Measurements from ENCODE around the gene LZTFL1.

LZTFL1 gene

GRCh38 chr3:45819543-45819942 is 22.4 kb downstream of the LZTFL1 start:
- no peaks in the 10 kb centered on the region for H3K79me2 ChIP-seq (ENCODE audit: insufficient read depth, low read length)
- no peaks in the 10 kb centered on the region for H3K27me3 ChIP-seq (ENCODE audit: low read length)
- no peak overlapping the region for H3K4me2 ChIP-seq (ENCODE audit: low read depth, low read length, poor library complexity, severe bottlenecking)
- H4K20me1 ChIP-seq (ENCODE audit: low read depth, low read length) = no peaks in the 10 kb centered on the region
- H3K27ac ChIP-seq (ENCODE audit: low read depth, low read length) = no peak overlapping the region
- no peak for TF ChIP-seq EZH2phosphoT487 (conservative IDR thresholded peaks at IDR 0.05; ENCODE audit: low read length)
- H3K9me2 ChIP-seq (replicated peaks; ENCODE audit: insufficient read depth, low read length) = no peaks in the 10 kb centered on the region
- H3K9ac ChIP-seq (ENCODE audit: low read length) = no peak overlapping the region
- no peaks in the 10 kb centered on the region for H3K36me3 ChIP-seq (ENCODE audit: low read length)
- no peaks in the 10 kb centered on the region for H3K9me3 ChIP-seq (ENCODE audit: insufficient read depth, low read length)
- H2AFZ ChIP-seq (ENCODE audit: low read depth, low read length, severe bottlenecking) = no peak overlapping the region
- H3K4me3 ChIP-seq (ENCODE audit: insufficient read depth, low read length, poor library complexity, severe bottlenecking) = no peak overlapping the region
- H3F3A ChIP-seq (ENCODE audit: insufficient read depth) = no peaks in the 10 kb centered on the region

GRCh38 chr3:45817831-45818522 is 23.9 kb downstream of the LZTFL1 start:
- Histone ChIP-seq H3K4me3 (ENCODE audit: insufficient read depth, low read length, poor library complexity, severe bottlenecking) (no peak overlapping the region), H3K36me3 (ENCODE audit: low read length) (no peaks in the 10 kb centered on the region), H3K27me3 (ENCODE audit: low read length) (no peaks in the 10 kb centered on the region), H3F3A (ENCODE audit: insufficient read depth) (no peaks in the 10 kb centered on the region), H3K9me3 (ENCODE audit: insufficient read depth, low read length) (no peaks in the 10 kb centered on the region), H3K4me2 (ENCODE audit: low read depth, low read length, poor library complexity, severe bottlenecking) (no peak overlapping the region), H3K9ac (ENCODE audit: low read length) (no peak overlapping the region), H2AFZ (ENCODE audit: low read depth, low read length, severe bottlenecking) (no peak overlapping the region), H3K9me2 (replicated peaks; ENCODE audit: insufficient read depth, low read length) (no peaks in the 10 kb centered on the region), H4K20me1 (ENCODE audit: low read depth, low read length) (no peaks in the 10 kb centered on the region), H3K27ac (ENCODE audit: low read depth, low read length) (no peak overlapping the region), H3K79me2 (ENCODE audit: insufficient read depth, low read length) (no peaks in the 10 kb centered on the region)
- no peak for TF ChIP-seq EZH2phosphoT487 (conservative IDR thresholded peaks at IDR 0.05; ENCODE audit: low read length)
- no peak for TF ChIP-seq CTCF (IDR thresholded peaks at IDR 0.05; ENCODE audit: insufficient read depth, low read length, poor library complexity, severe bottlenecking)

GRCh38 chr3:45816544-45816943 is 25.4 kb downstream of the LZTFL1 start:
- no peak for TF ChIP-seq CTCF (IDR thresholded peaks at IDR 0.05; ENCODE audit: insufficient read depth, low read length, poor library complexity, severe bottlenecking)
- TF ChIP-seq EZH2phosphoT487 (conservative IDR thresholded peaks at IDR 0.05; ENCODE audit: low read length) = no peak
- Histone ChIP-seq H3K79me2 (ENCODE audit: insufficient read depth, low read length) (no peaks in the 10 kb centered on the region), H3K27ac (ENCODE audit: low read depth, low read length) (no peak overlapping the region)

GRCh38 chr3:45814322-45814721 is 27.6 kb downstream of the LZTFL1 start:
- TF ChIP-seq CTCF (IDR thresholded peaks at IDR 0.05; ENCODE audit: insufficient read depth, low read length, poor library complexity, severe bottlenecking) (no peak), EZH2phosphoT487 (conservative IDR thresholded peaks at IDR 0.05; ENCODE audit: low read length) (no peak)
- Histone ChIP-seq H3K9me3 (ENCODE audit: insufficient read depth, low read length) (no peaks in the 10 kb centered on the region), H3K9me2 (replicated peaks; ENCODE audit: insufficient read depth, low read length) (no peaks in the 10 kb centered on the region), H2AFZ (ENCODE audit: low read depth, low read length, severe bottlenecking) (no peak overlapping the region), H3K79me2 (ENCODE audit: insufficient read depth, low read length) (no peaks in the 10 kb centered on the region), H3K9ac (ENCODE audit: low read length) (no peak overlapping the region), H3K4me2 (ENCODE audit: low read depth, low read length, poor library complexity, severe bottlenecking) (no peak overlapping the region), H3K27me3 (ENCODE audit: low read length) (no peaks in the 10 kb centered on the region), H3K4me3 (ENCODE audit: insufficient read depth, low read length, poor library complexity, severe bottlenecking) (no peak overlapping the region), H3K27ac (ENCODE audit: low read depth, low read length) (no peak overlapping the region), H3K36me3 (ENCODE audit: low read length) (no peaks in the 10 kb centered on the region), H4K20me1 (ENCODE audit: low read depth, low read length) (no peaks in the 10 kb centered on the region), H3F3A (ENCODE audit: insufficient read depth) (no peaks in the 10 kb centered on the region)

More at GRCh38 chr3:45816544-45816943, 25.4 kb downstream of the LZTFL1 start:
- H3F3A ChIP-seq (ENCODE audit: insufficient read depth) = no peaks in the 10 kb centered on the region
- no peaks in the 10 kb centered on the region for H3K36me3 ChIP-seq (ENCODE audit: low read length)
- H3K9me2 ChIP-seq (replicated peaks; ENCODE audit: insufficient read depth, low read length) = no peaks in the 10 kb centered on the region
- H3K9ac ChIP-seq (ENCODE audit: low read length) = no peak overlapping the region
- H3K4me3 ChIP-seq (ENCODE audit: insufficient read depth, low read length, poor library complexity, severe bottlenecking) = no peak overlapping the region
- no peaks in the 10 kb centered on the region for H4K20me1 ChIP-seq (ENCODE audit: low read depth, low read length)
- H3K4me2 ChIP-seq (ENCODE audit: low read depth, low read length, poor library complexity, severe bottlenecking) = no peak overlapping the region
- no peak overlapping the region for H2AFZ ChIP-seq (ENCODE audit: low read depth, low read length, severe bottlenecking)
- no peaks in the 10 kb centered on the region for H3K27me3 ChIP-seq (ENCODE audit: low read length)
- no peaks in the 10 kb centered on the region for H3K9me3 ChIP-seq (ENCODE audit: insufficient read depth, low read length)

All from SU-DHL-6 (cell line).